ENCODE data around the gene TOR2A. TPM values are rescaled to one million over a fixed set of nuclear protein-coding genes. Genes with fewer than 3 reads are reported as not detected.

TOR2A gene
- total and polyA plus RNA-seq, 2 experiments from 2014 or later, result 20.6 to 22.8 TPM

DNA sequence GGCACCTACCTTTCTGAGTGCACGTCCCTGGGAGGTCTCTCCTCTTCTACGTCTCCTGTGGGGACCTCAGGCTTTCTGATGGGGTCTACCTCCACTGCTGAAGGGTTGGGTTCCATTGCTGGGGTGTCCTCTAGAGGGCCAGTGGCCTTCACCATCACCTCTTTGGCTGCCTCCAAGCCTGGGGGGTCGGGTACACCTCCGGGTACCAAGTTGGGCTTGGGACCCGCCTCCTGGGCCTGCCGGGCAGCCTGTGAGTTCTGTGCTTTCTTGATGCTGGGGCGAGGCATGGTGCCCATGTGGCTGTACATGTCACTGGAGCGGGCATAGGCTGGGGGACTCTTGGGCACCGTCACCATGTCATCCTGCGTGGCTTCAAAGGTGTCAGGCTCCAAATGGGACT lies 38.9 kb upstream of the TOR2A start:
- peaks cover 11% of the 10 kb centered on the region for H3K4me1 ChIP-seq (ENCODE audit: low read depth)
- H3K36me3 ChIP-seq, result no peaks in the 10 kb centered on the region
- no peaks in the 10 kb centered on the region for H3K9me3 ChIP-seq (ENCODE audit: low read depth)
- no peak overlapping the region for H3K4me3 ChIP-seq
- TF ChIP-seq, protein P1, sequence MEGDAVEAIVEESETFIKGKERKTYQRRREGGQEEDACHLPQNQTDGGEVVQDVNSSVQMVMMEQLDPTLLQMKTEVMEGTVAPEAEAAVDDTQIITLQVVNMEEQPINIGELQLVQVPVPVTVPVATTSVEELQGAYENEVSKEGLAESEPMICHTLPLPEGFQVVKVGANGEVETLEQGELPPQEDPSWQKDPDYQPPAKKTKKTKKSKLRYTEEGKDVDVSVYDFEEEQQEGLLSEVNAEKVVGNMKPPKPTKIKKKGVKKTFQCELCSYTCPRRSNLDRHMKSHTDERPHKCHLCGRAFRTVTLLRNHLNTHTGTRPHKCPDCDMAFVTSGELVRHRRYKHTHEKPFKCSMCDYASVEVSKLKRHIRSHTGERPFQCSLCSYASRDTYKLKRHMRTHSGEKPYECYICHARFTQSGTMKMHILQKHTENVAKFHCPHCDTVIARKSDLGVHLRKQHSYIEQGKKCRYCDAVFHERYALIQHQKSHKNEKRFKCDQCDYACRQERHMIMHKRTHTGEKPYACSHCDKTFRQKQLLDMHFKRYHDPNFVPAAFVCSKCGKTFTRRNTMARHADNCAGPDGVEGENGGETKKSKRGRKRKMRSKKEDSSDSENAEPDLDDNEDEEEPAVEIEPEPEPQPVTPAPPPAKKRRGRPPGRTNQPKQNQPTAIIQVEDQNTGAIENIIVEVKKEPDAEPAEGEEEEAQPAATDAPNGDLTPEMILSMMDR (IDR thresholded peaks at IDR 0.05; ENCODE audit: low read depth, low read length), result no peak
- H3K27me3 ChIP-seq, result no peaks in the 10 kb centered on the region
- DNase-seq (ENCODE audit: low read depth in 1 of 2, low spot score in 1 of 2), result no peak
- H3K27ac ChIP-seq, result no peak overlapping the region

DNA sequence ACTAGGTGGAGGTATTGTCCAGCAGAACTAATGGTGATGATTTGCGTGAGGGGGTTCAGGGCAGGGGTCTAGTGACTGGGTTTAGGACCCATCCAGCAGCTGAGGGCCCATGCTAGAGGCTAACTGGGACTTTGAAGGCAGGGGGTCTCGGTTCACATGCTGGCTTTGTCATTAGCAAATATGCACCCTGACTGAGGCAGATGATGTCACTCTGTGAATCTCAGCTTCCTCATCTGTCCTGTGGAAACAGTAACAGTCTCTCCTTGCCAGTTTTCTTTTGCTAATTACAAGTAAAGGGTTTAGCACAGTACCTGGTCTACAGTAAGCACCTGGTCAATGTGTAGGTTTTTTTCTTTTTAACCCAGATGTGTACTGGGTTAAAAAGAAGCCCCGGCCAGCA lies 38.2 kb upstream of the TOR2A start:
- H3K27ac ChIP-seq, result no peak overlapping the region
- peaks cover 5% of the 10 kb centered on the region for H3K4me1 ChIP-seq (ENCODE audit: low read depth)
- no peaks in the 10 kb centered on the region for H3K36me3 ChIP-seq
- no peaks in the 10 kb centered on the region for H3K9me3 ChIP-seq (ENCODE audit: low read depth)
- no peak overlapping the region for H3K4me3 ChIP-seq
- H3K27me3 ChIP-seq, result no peaks in the 10 kb centered on the region
- TF ChIP-seq, protein P1 (IDR thresholded peaks at IDR 0.05; ENCODE audit: low read depth, low read length), result no peak
- no peak for DNase-seq (ENCODE audit: low read depth in 1 of 2, low spot score in 1 of 2)

DNA sequence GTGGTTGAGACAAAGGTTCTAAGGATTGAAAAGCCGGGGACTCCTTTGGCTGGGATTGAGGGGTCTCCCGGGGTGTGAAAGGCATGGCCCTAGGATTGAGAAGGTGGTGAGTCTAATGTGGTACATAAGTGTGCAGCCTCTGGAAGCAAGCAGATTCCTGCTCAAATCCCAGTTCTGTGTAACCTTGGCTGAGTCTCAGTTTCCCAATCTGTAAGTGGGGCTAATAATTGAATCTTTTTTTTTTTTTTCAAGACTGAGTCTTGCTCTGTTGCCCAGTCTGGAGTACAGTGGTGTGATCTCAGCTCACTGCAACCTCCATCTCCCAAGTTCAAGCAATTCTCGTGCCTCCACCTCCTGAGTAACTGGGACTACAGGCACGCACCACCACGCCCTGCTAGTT lies 37.5 kb upstream of the TOR2A start:
- H3K9me3 ChIP-seq (ENCODE audit: low read depth), result no peaks in the 10 kb centered on the region
- TF ChIP-seq, protein P1 (IDR thresholded peaks at IDR 0.05; ENCODE audit: low read depth, low read length), result no peak
- H3K36me3 ChIP-seq, result no peaks in the 10 kb centered on the region
- no peaks in the 10 kb centered on the region for H3K27me3 ChIP-seq
- DNase-seq (ENCODE audit: low read depth in 1 of 2, low spot score in 1 of 2), result no peak
- no peaks in the 10 kb centered on the region for H3K4me1 ChIP-seq (ENCODE audit: low read depth)
- H3K27ac ChIP-seq, result no peak overlapping the region
- H3K4me3 ChIP-seq, result no peak overlapping the region

DNA sequence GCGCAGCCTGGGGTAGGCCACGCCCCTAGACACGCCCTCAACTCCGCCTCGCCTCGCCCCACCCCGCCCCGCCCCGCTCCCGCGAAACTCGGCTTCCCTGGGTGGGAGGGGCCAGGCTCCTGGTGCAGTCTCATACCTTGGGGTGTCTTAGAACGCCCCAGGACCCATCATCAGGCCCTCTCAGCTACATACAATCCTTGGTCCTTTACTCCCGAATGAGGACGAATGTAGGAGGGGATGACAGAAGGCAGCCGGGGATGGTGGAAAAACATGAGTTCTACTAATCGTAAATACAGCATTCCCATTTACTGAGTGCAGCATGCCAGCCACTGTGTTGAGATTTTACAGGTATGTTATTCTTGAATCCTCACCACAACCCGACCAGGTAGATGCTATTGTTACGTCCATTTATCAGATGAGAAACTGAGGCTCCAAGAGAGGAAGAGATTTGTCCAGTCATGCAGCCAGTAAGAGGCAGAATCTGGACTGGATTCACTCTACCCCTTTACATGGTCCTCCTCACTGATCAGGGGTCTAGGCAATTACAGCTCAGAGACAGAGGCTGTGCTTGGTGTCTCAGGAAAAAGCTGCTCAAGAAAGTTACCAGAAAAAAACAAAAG lies 36.6 kb upstream of the TOR2A start:
- H3K27me3 ChIP-seq, result no peaks in the 10 kb centered on the region

DNA sequence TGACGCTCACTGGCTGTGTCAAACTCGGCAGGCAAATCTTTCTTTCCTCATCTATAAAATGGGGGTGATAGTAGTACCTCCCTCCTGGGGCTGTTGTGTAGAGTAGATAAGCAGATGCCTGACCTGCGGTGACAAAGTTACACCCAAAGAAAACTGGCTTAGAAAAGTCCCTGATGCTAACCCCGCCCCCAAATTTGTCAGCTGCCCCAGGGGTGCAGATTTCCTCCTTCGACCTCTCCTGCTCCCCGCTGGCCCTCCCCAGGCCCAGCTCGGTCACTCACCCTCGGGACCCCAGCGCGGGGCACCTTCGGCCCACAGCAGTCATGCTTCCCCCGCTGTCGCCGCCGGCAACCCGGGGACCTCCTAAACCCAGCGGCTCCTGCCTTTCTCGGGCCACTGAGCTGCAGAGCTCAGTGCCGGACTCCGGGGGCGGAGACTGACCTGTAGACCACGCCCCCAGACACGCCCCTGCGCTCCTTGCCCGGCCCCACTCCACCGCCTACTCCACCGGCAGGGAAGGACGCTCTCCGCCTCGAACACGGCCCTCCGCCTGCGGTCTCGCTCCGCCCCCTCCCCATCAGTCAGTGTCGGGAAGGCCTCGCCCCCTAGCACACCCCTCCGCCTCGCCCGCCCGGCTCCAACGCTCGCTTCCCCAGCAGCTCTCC lies 35.9 kb upstream of the TOR2A start:
- peak; percentile 99 to 100 for DNase-seq (ENCODE audit: low read depth in 1 of 2, low spot score in 1 of 2)
- peak overlapping the region; percentile 23 for H3K4me3 ChIP-seq
- TF ChIP-seq, protein P1 (IDR thresholded peaks at IDR 0.05; ENCODE audit: low read depth, low read length), result no peak
- H3K9me3 ChIP-seq (ENCODE audit: low read depth), result no peaks in the 10 kb centered on the region
- no peak overlapping the region for H3K27ac ChIP-seq
- no peaks in the 10 kb centered on the region for H3K4me1 ChIP-seq (ENCODE audit: low read depth)
- no peaks in the 10 kb centered on the region for H3K27me3 ChIP-seq
- no peaks in the 10 kb centered on the region for H3K36me3 ChIP-seq

More for the DNA sequence above, 36.6 kb upstream of the TOR2A start:
- no peaks in the 10 kb centered on the region for H3K36me3 ChIP-seq
- no peaks in the 10 kb centered on the region for H3K4me1 ChIP-seq (ENCODE audit: low read depth)
- H3K27ac ChIP-seq, result no peak overlapping the region
- H3K9me3 ChIP-seq (ENCODE audit: low read depth), result no peaks in the 10 kb centered on the region
- H3K4me3 ChIP-seq, result peak overlapping the region; percentile 12
- TF ChIP-seq, protein P1 (IDR thresholded peaks at IDR 0.05; ENCODE audit: low read depth, low read length), result no peak
- no peak for DNase-seq (ENCODE audit: low read depth in 1 of 2, low spot score in 1 of 2)

Measured in cardiac muscle cell (in vitro differentiated cells and primary cell).